ENCODE measurements around the gene TARDBP. TPM values are rescaled to one million over a fixed set of nuclear protein-coding genes. Genes with fewer than 3 reads are reported as not detected.

Gene TARDBP
- total and polyA plus RNA-seq, 2 donors (not counting 1 experiment from before 2014, with no cell fraction given): 85.2 to 222 TPM

GRCh38 chr1:11068600-11069473 is 56.4 kb downstream of the TARDBP start:
- Histone ChIP-seq H3K9ac (ENCODE audit: low read length) (no peak overlapping the region), H3K27me3 (replicated peaks in 1 of 4; ENCODE audit: control extremely low read depth in 1 of 4, control insufficient read depth in 3 of 4, insufficient read depth in 4 of 4, low read length in 3 of 4) (no peaks in the 10 kb centered on the region), H3K79me2 (ENCODE audit: control insufficient read depth, insufficient read depth, low read length) (no peaks in the 10 kb centered on the region), H2AFZ (ENCODE audit: insufficient read depth, low read depth, low read length, poor library complexity, severe bottlenecking) (no peak overlapping the region), H3K4me1 (ENCODE audit: control insufficient read depth in 2 of 2, insufficient read depth in 2 of 2, low read length in 2 of 2) (no peaks in the 10 kb centered on the region), H3K4me3 (ENCODE audit: control extremely low read depth in 1 of 5, extremely low read depth in 1 of 5, insufficient read depth in 1 of 5, low read depth in 2 of 5, low read length in 4 of 5) (no peak overlapping the region), H3K36me3 (replicated peaks in 1 of 2; ENCODE audit: control extremely low read depth in 1 of 2, control insufficient read depth in 1 of 2, extremely low read depth in 1 of 2, insufficient read depth in 2 of 2, low read length in 1 of 2) (peaks cover 4 to 67% of the 10 kb centered on the region in 2 experiments), H3K27ac (ENCODE audit: low read length in 2 of 2) (no peak overlapping the region), H3K9me3 (ENCODE audit: control extremely low read depth in 1 of 3, control insufficient read depth in 2 of 3, insufficient read depth in 1 of 3, low read length in 2 of 3) (peaks cover 0 to 3% (median 0%) of the 10 kb centered on the region in 3 donors), H3K4me2 (replicated peaks; ENCODE audit: low read depth, low read length, poor library complexity, severe bottlenecking) (no peak overlapping the region), H4K20me1 (ENCODE audit: control insufficient read depth, insufficient read depth, low read length, poor library complexity, severe bottlenecking) (no peaks in the 10 kb centered on the region)
- H3K9me3 Mint-ChIP-seq (ENCODE audit: insufficient read depth): no peaks in the 10 kb centered on the region
- no peak overlapping the region for H3K27ac Mint-ChIP-seq
- H3K4me3 Mint-ChIP-seq: no peak overlapping the region
- TF ChIP-seq, protein P1, sequence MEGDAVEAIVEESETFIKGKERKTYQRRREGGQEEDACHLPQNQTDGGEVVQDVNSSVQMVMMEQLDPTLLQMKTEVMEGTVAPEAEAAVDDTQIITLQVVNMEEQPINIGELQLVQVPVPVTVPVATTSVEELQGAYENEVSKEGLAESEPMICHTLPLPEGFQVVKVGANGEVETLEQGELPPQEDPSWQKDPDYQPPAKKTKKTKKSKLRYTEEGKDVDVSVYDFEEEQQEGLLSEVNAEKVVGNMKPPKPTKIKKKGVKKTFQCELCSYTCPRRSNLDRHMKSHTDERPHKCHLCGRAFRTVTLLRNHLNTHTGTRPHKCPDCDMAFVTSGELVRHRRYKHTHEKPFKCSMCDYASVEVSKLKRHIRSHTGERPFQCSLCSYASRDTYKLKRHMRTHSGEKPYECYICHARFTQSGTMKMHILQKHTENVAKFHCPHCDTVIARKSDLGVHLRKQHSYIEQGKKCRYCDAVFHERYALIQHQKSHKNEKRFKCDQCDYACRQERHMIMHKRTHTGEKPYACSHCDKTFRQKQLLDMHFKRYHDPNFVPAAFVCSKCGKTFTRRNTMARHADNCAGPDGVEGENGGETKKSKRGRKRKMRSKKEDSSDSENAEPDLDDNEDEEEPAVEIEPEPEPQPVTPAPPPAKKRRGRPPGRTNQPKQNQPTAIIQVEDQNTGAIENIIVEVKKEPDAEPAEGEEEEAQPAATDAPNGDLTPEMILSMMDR (IDR thresholded peaks at IDR 0.05): no peak
- TF ChIP-seq EZH2 (IDR thresholded peaks at IDR 0.05; ENCODE audit: borderline replicate concordance, insufficient read depth, low read depth, low read length, poor library complexity, severe bottlenecking): no peak
- H3K4me1 Mint-ChIP-seq: peaks cover 4% of the 10 kb centered on the region
- over 99% methylated on average over 15 of the region's 17 CpGs for WGBS (ENCODE audit: insufficient coverage)
- ATAC-seq (ENCODE audit: low read depth) (no peak), DNase-seq (no peak)
- POLR2A ChIA-PET: no interaction called here
- CTCF ChIA-PET: interaction anchor here (1.2 to 1.6 kb wide), 2 partner anchors 31 to 44 kb away, joined by 3 to 8 read pairs; no protein-coding TSS in a partner anchor
- intact Hi-C loops (cut with micrococcal nuclease): no loop called here
- H3K27me3 Mint-ChIP-seq: no peaks in the 10 kb centered on the region

DNA sequence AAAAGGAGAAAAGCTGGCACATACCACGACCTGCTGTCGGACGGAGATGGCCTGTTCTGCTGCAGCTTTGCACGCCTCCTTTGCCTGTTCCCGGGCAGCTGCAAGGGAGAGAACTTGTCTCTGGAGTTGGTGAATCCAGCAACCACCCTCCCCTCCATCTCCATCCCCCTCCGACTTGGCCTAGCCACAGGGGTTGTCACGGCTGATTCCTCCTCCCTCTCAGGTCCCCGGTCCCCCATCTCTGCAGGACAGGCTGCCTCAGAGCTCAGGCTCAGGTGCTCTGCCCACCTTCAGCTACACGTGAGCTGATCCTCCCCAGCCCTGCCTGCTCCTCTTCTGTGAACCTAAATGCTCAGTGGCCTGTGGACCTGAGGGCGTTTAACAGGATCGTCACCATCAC is 58.4 kb downstream of the TARDBP start:
- H3K9me3 Mint-ChIP-seq (ENCODE audit: insufficient read depth): no peaks in the 10 kb centered on the region
- 97% methylated on average over 6 of the region's 11 CpGs for WGBS (ENCODE audit: insufficient coverage)
- Histone ChIP-seq H3K4me3 (ENCODE audit: control extremely low read depth in 1 of 5, extremely low read depth in 1 of 5, insufficient read depth in 1 of 5, low read depth in 2 of 5, low read length in 4 of 5) (no peak overlapping the region), H3K4me2 (replicated peaks; ENCODE audit: low read depth, low read length, poor library complexity, severe bottlenecking) (no peak overlapping the region), H4K20me1 (ENCODE audit: control insufficient read depth, insufficient read depth, low read length, poor library complexity, severe bottlenecking) (no peaks in the 10 kb centered on the region), H3K9me3 (ENCODE audit: control extremely low read depth in 1 of 3, control insufficient read depth in 2 of 3, insufficient read depth in 1 of 3, low read length in 2 of 3) (no peaks in the 10 kb centered on the region), H3K79me2 (ENCODE audit: control insufficient read depth, insufficient read depth, low read length) (no peaks in the 10 kb centered on the region), H2AFZ (ENCODE audit: insufficient read depth, low read depth, low read length, poor library complexity, severe bottlenecking) (no peak overlapping the region), H3K4me1 (ENCODE audit: control insufficient read depth in 2 of 2, insufficient read depth in 2 of 2, low read length in 2 of 2) (no peaks in the 10 kb centered on the region), H3K9ac (ENCODE audit: low read length) (no peak overlapping the region), H3K27ac (ENCODE audit: low read length in 2 of 2) (no peak overlapping the region), H3K27me3 (replicated peaks in 1 of 4; ENCODE audit: control extremely low read depth in 1 of 4, control insufficient read depth in 3 of 4, insufficient read depth in 4 of 4, low read length in 3 of 4) (no peaks in the 10 kb centered on the region), H3K36me3 (replicated peaks in 1 of 2; ENCODE audit: control extremely low read depth in 1 of 2, control insufficient read depth in 1 of 2, extremely low read depth in 1 of 2, insufficient read depth in 2 of 2, low read length in 1 of 2) (peaks cover 0 to 83% of the 10 kb centered on the region in 2 experiments)
- no peak for ATAC-seq (ENCODE audit: low read depth)
- no peak for DNase-seq
- intact Hi-C loops (cut with micrococcal nuclease): no loop called here
- no peak overlapping the region for H3K4me3 Mint-ChIP-seq
- H3K4me1 Mint-ChIP-seq: peaks cover 4% of the 10 kb centered on the region
- TF ChIP-seq, protein P1 (IDR thresholded peaks at IDR 0.05): no peak
- TF ChIP-seq EZH2 (IDR thresholded peaks at IDR 0.05; ENCODE audit: borderline replicate concordance, insufficient read depth, low read depth, low read length, poor library complexity, severe bottlenecking): no peak
- ChIA-PET CTCF (interaction anchor here (0.7 to 2.9 kb wide), 3 partner anchors 33 to 579 kb away, joined by 3 to 14 read pairs (median 8); no protein-coding TSS in a partner anchor), POLR2A (no interaction called here)
- no peaks in the 10 kb centered on the region for H3K27me3 Mint-ChIP-seq
- H3K27ac Mint-ChIP-seq: no peak overlapping the region
